MM.1S (cell line): ENCODE data around the gene RTN4RL1.

Source experiments
- DNase-seq: peaks from one replicate; pipeline ENCODE4 v3.0.0-alpha.2; 2015
- H2AFZ ChIP-seq: fragments of 300-600 bp; sonication (generic); 2 replicates; pipeline ENCODE4 v1.6.0; 2016; ENCODE audit warnings: antibody characterized with exemption, low read length
- H3F3A ChIP-seq: fragments of 300-600 bp; sonication (generic); 2 replicates; pipeline ENCODE4 v1.6.1; 2016; ENCODE audit warnings: mild to moderate bottlenecking, antibody characterized with exemption, low read length, moderate library complexity, mixed read lengths; ENCODE audit not compliant: insufficient read depth
- H3K27ac ChIP-seq: fragments of 300-600 bp; sonication (generic); 2 replicates; pipeline ENCODE4 v1.5.1; 2016; ENCODE audit warnings: mild to moderate bottlenecking, low read length
- H3K27me3 ChIP-seq: fragments of 300-600 bp; sonication (generic); replicated peaks from 2 replicates; pipeline ENCODE4 v1.6.0; 2016; ENCODE audit warnings: low read length; ENCODE audit not compliant: insufficient read depth
- H3K36me3 ChIP-seq: fragments of 300-600 bp; sonication (generic); replicated peaks from 2 replicates; pipeline ENCODE4 v1.6.1; 2016; ENCODE audit warnings: mild to moderate bottlenecking, low read length, mixed read lengths; ENCODE audit not compliant: insufficient read depth
- H3K4me1 ChIP-seq: fragments of 300-600 bp; sonication (generic); 2 replicates; pipeline ENCODE4 v1.6.1; 2016; ENCODE audit warnings: low read length, mixed read lengths
- H3K4me2 ChIP-seq: fragments of 300-600 bp; sonication (generic); 2 replicates; pipeline ENCODE4 v1.6.0; 2016; ENCODE audit warnings: low read depth, low read length
- H3K4me3 ChIP-seq: fragments of 300-600 bp; sonication (generic); 2 replicates; pipeline ENCODE4 v1.5.1; 2016; ENCODE audit warnings: low read length, mixed read lengths
- H3K79me2 ChIP-seq: fragments of 300-600 bp; sonication (generic); 2 replicates; pipeline ENCODE4 v1.6.1; 2016; ENCODE audit warnings: mixed run types, low read length, mixed read lengths
- H3K9ac ChIP-seq: fragments of 300-600 bp; sonication (generic); 2 replicates; pipeline ENCODE4 v1.6.1; 2016; ENCODE audit warnings: low read length, mixed read lengths
- H3K9me2 ChIP-seq: fragments of 300-600 bp; sonication (generic); replicated peaks from 2 replicates; pipeline ENCODE4 v1.6.1; 2016; ENCODE audit warnings: mild to moderate bottlenecking, low read length, mixed read lengths; ENCODE audit not compliant: insufficient read depth
- H3K9me3 ChIP-seq: fragments of 300-600 bp; sonication (generic); replicated peaks from 2 replicates; pipeline ENCODE4 v1.6.1; 2016; ENCODE audit warnings: mild to moderate bottlenecking, low read length, mixed read lengths; ENCODE audit not compliant: insufficient read depth
- H4K20me1 ChIP-seq: fragments of 300-600 bp; sonication (generic); 2 replicates; pipeline ENCODE4 v1.6.1; 2016; ENCODE audit warnings: mild to moderate bottlenecking, low read length, moderate library complexity, mixed read lengths; ENCODE audit not compliant: insufficient read depth
- CTCF ChIP-seq: fragments of 300-600 bp; sonication (generic); IDR thresholded peaks from 2 replicates; pipeline ENCODE4 v1.5.1; 2016; ENCODE audit warnings: antibody characterized with exemption, low read length, mixed read lengths
- EZH2 ChIP-seq: fragments of 300-600 bp; sonication (generic); optimal IDR thresholded peaks from 2 replicates; pipeline ENCODE3; 2017; ENCODE audit warnings: low read depth, mild to moderate bottlenecking, antibody characterized with exemption, low read length, mixed read lengths
- EZH2phosphoT487 ChIP-seq: fragments of 300-600 bp; sonication (generic); IDR thresholded peaks from 2 replicates; pipeline ENCODE4 v1.6.1; 2018; ENCODE audit warnings: antibody characterized with exemption, low read length

The RTN4RL1 gene

GRCh38 chr17:2029911-2030778 lies 5.0 kb upstream of the RTN4RL1 start, which contains the start of gene DPH1:
TSS of gene DPH1 (plus strand) at chr17:2030153. CDS start at chr17:2030170, 17 bp downstream.
- peak within 1 kb of the TSS; percentile 94 for H3K4me3 ChIP-seq
- no peaks in the 10 kb centered on the region for H3K9me3 ChIP-seq
- no peaks in the 10 kb centered on the region for H4K20me1 ChIP-seq
- H3K27me3 ChIP-seq: peaks cover 43% of the 10 kb centered on the region
- TF ChIP-seq CTCF: no peak
- TF ChIP-seq EZH2phosphoT487: no peak
- TF ChIP-seq EZH2: no peak
- no peaks in the 10 kb centered on the region for H3K9me2 ChIP-seq
- H3K79me2 ChIP-seq: peaks cover 22% of the 10 kb centered on the region
- no peaks in the 10 kb centered on the region for H3K36me3 ChIP-seq
- no peaks in the 10 kb centered on the region for H3F3A ChIP-seq
- 0 out of 2 replicates have a peak, but pooled peaks cover 5% of the 10 kb centered on the region for H3K4me1 ChIP-seq
- peak within 1 kb of the TSS; percentile 24; the same call in 1 of the 2 replicates for H3K27ac ChIP-seq
- peak; percentile 93 for DNase-seq
- H2AFZ ChIP-seq: peak within 1 kb of the TSS; percentile 87
- peak within 1 kb of the TSS; percentile 77 for H3K9ac ChIP-seq
- H3K4me2 ChIP-seq: peak within 1 kb of the TSS; percentile 91

GRCh38 chr17:2028737-2029136 lies 3.6 kb upstream of the RTN4RL1 start:
- peaks cover 57% of the 10 kb centered on the region for H3K27me3 ChIP-seq
- TF ChIP-seq EZH2phosphoT487 (no peak), CTCF (no peak), EZH2 (no peak)
- H3F3A ChIP-seq: no peaks in the 10 kb centered on the region
- 0 out of 2 replicates have a peak, but pooled peaks cover 5% of the 10 kb centered on the region for H3K4me1 ChIP-seq
- H3K36me3 ChIP-seq: no peaks in the 10 kb centered on the region
- H4K20me1 ChIP-seq: no peaks in the 10 kb centered on the region
- no peak overlapping the region for H3K9ac ChIP-seq
- no peak overlapping the region for H3K4me2 ChIP-seq
- H2AFZ ChIP-seq: no peak overlapping the region
- no peak overlapping the region for H3K27ac ChIP-seq
- H3K9me3 ChIP-seq: no peaks in the 10 kb centered on the region
- no peak overlapping the region for H3K4me3 ChIP-seq
- H3K9me2 ChIP-seq: no peaks in the 10 kb centered on the region
- no peak for DNase-seq
- peaks cover 22% of the 10 kb centered on the region for H3K79me2 ChIP-seq

GRCh38 chr17:2028234-2028614 lies 3.1 kb upstream of the RTN4RL1 start:
- H3K4me3 ChIP-seq: no peak overlapping the region
- H3K36me3 ChIP-seq: no peaks in the 10 kb centered on the region
- TF ChIP-seq CTCF (no peak), EZH2phosphoT487 (no peak), EZH2 (no peak)
- H3K27ac ChIP-seq: no peak overlapping the region
- H2AFZ ChIP-seq: no peak overlapping the region
- H3K9me3 ChIP-seq: no peaks in the 10 kb centered on the region
- no peaks in the 10 kb centered on the region for H3F3A ChIP-seq
- H3K79me2 ChIP-seq: peaks cover 22% of the 10 kb centered on the region
- no peaks in the 10 kb centered on the region for H4K20me1 ChIP-seq
- peaks cover 61% of the 10 kb centered on the region for H3K27me3 ChIP-seq
- no peak overlapping the region for H3K4me2 ChIP-seq
- no peak for DNase-seq
- H3K4me1 ChIP-seq: 0 out of 2 replicates have a peak, but pooled peaks cover 5% of the 10 kb centered on the region
- no peaks in the 10 kb centered on the region for H3K9me2 ChIP-seq
- H3K9ac ChIP-seq: no peak overlapping the region
